ENCODE results near the gene PTPRU.

PTPRU gene

GRCh38 chr1:29235955-29236711 lies at the start of gene PTPRU:
PTPRU (plus strand) TSS chr1:29236522; CDS start chr1:29236645, 123 bp downstream.
- DNase-seq, result peak; percentile 66

- DNase-seq, result no peak
These were observed 49.6 kb upstream of the PTPRU start for GRCh38 chr1:29186707-29187106.

- no peak for DNase-seq
These were observed 45.6 kb upstream of the PTPRU start for GRCh38 chr1:29190718-29191117.

GRCh38 chr1:29193879-29194455 lies 42.4 kb upstream of the PTPRU start:
- no peak for DNase-seq

GRCh38 chr1:29195881-29196291 lies 40.4 kb upstream of the PTPRU start:
- no peak for DNase-seq

GRCh38 chr1:29196863-29197589 lies 39.3 kb upstream of the PTPRU start:
- DNase-seq, result peak; percentile 89

GRCh38 chr1:29197590-29197924 lies 38.8 kb upstream of the PTPRU start:
- DNase-seq, result peak; percentile 56

GRCh38 chr1:29197993-29198392 lies 38.3 kb upstream of the PTPRU start:
- DNase-seq, result no peak

GRCh38 chr1:29200906-29201594 lies 35.3 kb upstream of the PTPRU start:
- DNase-seq, result peak; percentile 27

GRCh38 chr1:29201595-29202051 lies 34.7 kb upstream of the PTPRU start:
- DNase-seq, result no peak

GRCh38 chr1:29202053-29202452 lies 34.3 kb upstream of the PTPRU start:
- DNase-seq, result no peak

- peak; percentile 98 for DNase-seq
These were observed 33.6 kb upstream of the PTPRU start for GRCh38 chr1:29202584-29203340.

GRCh38 chr1:29208442-29208841 lies 27.9 kb upstream of the PTPRU start:
- DNase-seq, result no peak

GRCh38 chr1:29209173-29209572 lies 27.1 kb upstream of the PTPRU start:
- DNase-seq, result peak; percentile 60

- DNase-seq, result peak; percentile 22
These were observed 25.8 kb upstream of the PTPRU start for GRCh38 chr1:29210278-29211085.

GRCh38 chr1:29211086-29212030 lies 25.0 kb upstream of the PTPRU start:
- DNase-seq, result no peak

GRCh38 chr1:29213055-29213454 lies 23.3 kb upstream of the PTPRU start:
- DNase-seq, result no peak

GRCh38 chr1:29217633-29218032 lies 18.7 kb upstream of the PTPRU start:
- no peak for DNase-seq

- DNase-seq, result no peak
These were observed 18.1 kb upstream of the PTPRU start for GRCh38 chr1:29218223-29218622.

GRCh38 chr1:29221296-29221695 lies 15.0 kb upstream of the PTPRU start:
- no peak for DNase-seq

Measured in EL (cell line).